K562 treated with DMSO at 1 percent for 12 hours (cell line): ENCODE measurements around the gene RAB8A. TPM values are rescaled to one million over a fixed set of nuclear protein-coding genes. Genes with fewer than 3 reads are reported as not detected.

Experiments used
- total RNA-seq: library from RNA; unstranded; fragments of 300-600 nt; gene quantifications from 2 replicates; pipeline ENCODE4 v1.2.3, GENCODE V29; 2022; ENCODE audit not compliant: insufficient read depth

RAB8A gene
- 13.7 and 36.2 TPM in 2 replicates for total RNA-seq

GRCh38 chr19:16111160-16111908, at the start of gene RAB8A:
Gene RAB8A, plus strand, starts transcription at chr19:16111889. Its CDS starts 13 bp downstream, at chr19:16111902.

DNA sequence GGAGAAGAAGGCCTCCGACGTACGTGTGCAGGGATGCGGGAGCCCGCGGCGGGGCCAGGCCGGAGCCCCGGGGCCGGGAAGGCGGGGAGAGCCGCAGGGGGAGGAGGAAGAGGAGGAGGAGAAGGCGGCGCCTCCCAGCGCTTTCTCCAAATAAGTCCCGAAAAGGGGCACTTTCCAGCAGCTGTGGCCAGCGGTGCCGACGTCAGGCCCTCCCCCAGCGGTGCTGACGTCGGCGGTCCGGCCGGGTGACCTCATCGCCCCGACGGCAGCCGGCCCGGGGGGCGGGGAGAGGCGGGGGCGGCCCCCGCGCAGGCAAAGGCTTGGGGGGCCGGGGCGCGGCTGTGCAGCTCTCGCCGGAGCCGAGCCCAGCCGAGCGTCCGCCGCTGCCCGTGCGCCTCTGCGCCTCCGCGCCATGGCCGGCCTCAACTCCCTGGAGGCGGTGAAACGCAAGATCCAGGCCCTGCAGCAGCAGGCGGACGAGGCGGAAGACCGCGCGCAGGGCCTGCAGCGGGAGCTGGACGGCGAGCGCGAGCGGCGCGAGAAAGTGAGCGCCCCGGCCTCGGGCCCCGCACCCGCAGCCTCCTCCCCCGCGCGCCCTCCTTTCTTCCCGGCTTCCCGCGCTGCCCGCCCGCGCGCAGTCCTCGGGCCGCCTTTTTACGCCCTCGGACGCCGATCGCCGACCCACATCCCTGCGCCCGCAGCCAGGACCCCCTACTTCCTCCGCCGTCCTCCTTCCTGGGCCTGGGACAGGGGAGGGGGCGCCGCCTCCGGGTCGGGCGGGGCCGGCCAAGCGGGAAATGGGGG, 35.3 kb upstream of the RAB8A start, which contains the start of gene TPM4:
Gene TPM4, plus strand, starts transcription at position 342 of the 804 bp plus-strand sequence. Its CDS starts 71 bp downstream, at position 413.

GRCh38 chr19:16143399-16144215, 31.9 kb downstream of the RAB8A start, which contains the start of gene HSH2D:
Gene HSH2D, plus strand, starts transcription at chr19:16143685. Its CDS starts 5,066 bp downstream, at chr19:16148751.

Other genes with a start within 250 kb of the RAB8A start
- gene CYP4F2, start 213.8 kb upstream of the RAB8A start, total RNA-seq: not detected in 2 replicates
- gene CYP4F11, start 177.4 kb upstream of the RAB8A start, total RNA-seq: not detected in 2 replicates
- gene OR10H4, start 162.9 kb upstream of the RAB8A start, total RNA-seq: not detected in 2 replicates
- gene TPM4, start 35.4 kb upstream of the RAB8A start, total RNA-seq: 76.6 and 158 TPM in 2 replicates
- 0.47 TPM in 1 of 2 replicates, not detected in the other for gene HSH2D, start 31.8 kb downstream of the RAB8A start, total RNA-seq
- not detected in 2 replicates for gene CIB3, start 61.6 kb downstream of the RAB8A start, total RNA-seq
- gene FAM32A, start 73.5 kb downstream of the RAB8A start, total RNA-seq: 70.7 and 94.8 TPM in 2 replicates
- 71.7 and 114 TPM in 2 replicates for gene AP1M1, start 86.0 kb downstream of the RAB8A start, total RNA-seq
- 2.2 and 3.6 TPM in 2 replicates for gene KLF2, start 212.9 kb downstream of the RAB8A start, total RNA-seq